ENCODE measurements around the gene PPIH.
"Not testable (repeated sequence)": the region's sequence is repeated elsewhere in the genome, so short reads cannot be mapped to it uniquely, and the experiment has no call there.

- TF ChIP-seq CTCF (IDR thresholded peaks at IDR 0.05; ENCODE audit: insufficient read depth, low read length, poor library complexity, severe bottlenecking); EZH2phosphoT487 (conservative IDR thresholded peaks at IDR 0.05; ENCODE audit: low read length): not testable (repeated sequence)
Observed at GRCh38 chr1:42725820-42726219, 67.6 kb downstream of the PPIH start.

Data from SU-DHL-6 (cell line).